IPS-15b (cell line): ENCODE data around the gene BCOR.

ENCODE experiments used
- H3K27me3 ChIP-seq: one replicate; pipeline ENCODE4 v1.6.1; 2013; ENCODE audit warnings: low read length; ENCODE audit not compliant: control insufficient read depth, insufficient read depth
- H3K36me3 ChIP-seq: one replicate; pipeline ENCODE4 v1.6.1; 2013; ENCODE audit warnings: low read length; ENCODE audit not compliant: control insufficient read depth, insufficient read depth
- H3K4me1 ChIP-seq: one replicate; pipeline ENCODE4 v1.6.1; 2013; ENCODE audit warnings: mild to moderate bottlenecking, low read length; ENCODE audit not compliant: control insufficient read depth, insufficient read depth
- H3K4me3 ChIP-seq: one replicate; pipeline ENCODE4 v1.5.1; 2013; ENCODE audit warnings: low read depth, low read length
- H3K9ac ChIP-seq: one replicate; pipeline ENCODE4 v1.6.1; 2013; ENCODE audit warnings: low read depth, mild to moderate bottlenecking, low read length
- H3K9me3 ChIP-seq: one replicate; pipeline ENCODE4 v1.6.1; 2013; ENCODE audit warnings: mild to moderate bottlenecking, low read length; ENCODE audit not compliant: control insufficient read depth, insufficient read depth

BCOR gene

GRCh38 chrX:40102393-40103381 lies 4.9 kb upstream of the BCOR start:
- no peak overlapping the region for H3K9ac ChIP-seq

GRCh38 chrX:40101430-40101802 lies 3.7 kb upstream of the BCOR start:
- Histone ChIP-seq H3K9me3 (no peaks in the 10 kb centered on the region), H3K36me3 (no peaks in the 10 kb centered on the region), H3K27me3 (peaks cover 42% of the 10 kb centered on the region), H3K9ac (no peak overlapping the region), H3K4me1 (peaks cover 26% of the 10 kb centered on the region), H3K4me3 (peak overlapping the region; percentile 32)

More at GRCh38 chrX:40102393-40103381, 4.9 kb upstream of the BCOR start:
- Histone ChIP-seq H3K9me3 (no peaks in the 10 kb centered on the region), H3K4me1 (peaks cover 26% of the 10 kb centered on the region), H3K27me3 (peaks cover 46% of the 10 kb centered on the region), H3K36me3 (no peaks in the 10 kb centered on the region), H3K4me3 (peak overlapping the region; percentile 54)

- Histone ChIP-seq H3K36me3 (no peaks in the 10 kb centered on the region), H3K4me1 (peaks cover 26% of the 10 kb centered on the region), H3K4me3 (peak overlapping the region; percentile 32), H3K9ac (no peak overlapping the region), H3K9me3 (no peaks in the 10 kb centered on the region), H3K27me3 (peaks cover 42% of the 10 kb centered on the region)
Observed at GRCh38 chrX:40100537-40101429, 3.0 kb upstream of the BCOR start.

- H3K36me3 ChIP-seq: no peaks in the 10 kb centered on the region
- H3K27me3 ChIP-seq: peaks cover 46% of the 10 kb centered on the region
- H3K4me1 ChIP-seq: peaks cover 30% of the 10 kb centered on the region
- peak overlapping the region; percentile 26 for H3K4me3 ChIP-seq
- no peak overlapping the region for H3K9ac ChIP-seq
- no peaks in the 10 kb centered on the region for H3K9me3 ChIP-seq
Observed at GRCh38 chrX:40100141-40100536, 2.4 kb upstream of the BCOR start.

- Histone ChIP-seq H3K36me3 (no peaks in the 10 kb centered on the region), H3K9ac (no peak overlapping the region), H3K27me3 (peaks cover 48% of the 10 kb centered on the region), H3K4me1 (peaks cover 32% of the 10 kb centered on the region), H3K9me3 (no peaks in the 10 kb centered on the region), H3K4me3 (peak overlapping the region; percentile 46)
Observed at GRCh38 chrX:40099055-40099958, 1.5 kb upstream of the BCOR start.

- Histone ChIP-seq H3K9ac (no peak overlapping the region), H3K9me3 (no peaks in the 10 kb centered on the region), H3K4me1 (peaks cover 30% of the 10 kb centered on the region), H3K4me3 (peak overlapping the region; percentile 46), H3K27me3 (peaks cover 45% of the 10 kb centered on the region), H3K36me3 (no peaks in the 10 kb centered on the region)
Observed at GRCh38 chrX:40098264-40099054, 701 bp upstream of the BCOR start.

- Histone ChIP-seq H3K9ac (no peak overlapping the region), H3K4me1 (peaks cover 33% of the 10 kb centered on the region), H3K9me3 (no peaks in the 10 kb centered on the region), H3K4me3 (peak overlapping the region; percentile 63), H3K36me3 (no peaks in the 10 kb centered on the region), H3K27me3 (peaks cover 32% of the 10 kb centered on the region)
Observed at GRCh38 chrX:40097141-40097503, 636 bp downstream of the BCOR start.

- Histone ChIP-seq H3K4me3 (peak overlapping the region; percentile 63), H3K9me3 (no peaks in the 10 kb centered on the region), H3K4me1 (peaks cover 28% of the 10 kb centered on the region), H3K36me3 (no peaks in the 10 kb centered on the region), H3K9ac (no peak overlapping the region), H3K27me3 (peaks cover 27% of the 10 kb centered on the region)
Observed at GRCh38 chrX:40096395-40097091, 1.2 kb downstream of the BCOR start.

- H3K9ac ChIP-seq: peak overlapping the region; percentile 37
- no peaks in the 10 kb centered on the region for H3K9me3 ChIP-seq
- peak overlapping the region; percentile 63 for H3K4me3 ChIP-seq
- peaks cover 25% of the 10 kb centered on the region for H3K27me3 ChIP-seq
- H3K4me1 ChIP-seq: peaks cover 26% of the 10 kb centered on the region
- no peaks in the 10 kb centered on the region for H3K36me3 ChIP-seq
Observed at GRCh38 chrX:40095583-40096394, 2.0 kb downstream of the BCOR start.
